ENCODE results near the gene EPHA8. TPM values are rescaled to one million over a fixed set of nuclear protein-coding genes. Genes with fewer than 3 reads are reported as not detected.

The EPHA8 gene
- total and polyA plus RNA-seq, 9 of the 15 experiments (the other 6 are each of a cell fraction or from before 2014, with no cell fraction given), result not detected

GRCh38 chr1:22576150-22576544 is 12.9 kb downstream of the EPHA8 start:
- WGBS (ENCODE audit: insufficient coverage, low coverage, missing lambda C conversion rate), result 11% methylated on average over 23 of the region's 23 CpGs
- ChIA-PET CTCF (ENCODE audit: low intra/inter-chr PET ratio) (no interaction called here), POLR2A (interaction anchor here (2.3 kb wide), 1 partner anchor 8 kb away, joined by 6 read pairs; no protein-coding TSS in a partner anchor)
- Histone ChIP-seq H3K9ac (ENCODE audit: insufficient read depth in 1 of 2, low read depth in 2 of 2, low read length in 2 of 2) (no peak overlapping the region; a peak in 1 of 4 replicates), H3K9me1 (ENCODE audit: control insufficient read depth, insufficient read depth, low read length) (no peaks in the 10 kb centered on the region), H4K20me1 (replicated peaks; ENCODE audit: control insufficient read depth, insufficient read depth, low read length) (peaks cover 8% of the 10 kb centered on the region; the same call in 1 of the 2 replicates), H3K4me1 (replicated peaks in 1 of 2; ENCODE audit: control insufficient read depth in 2 of 2, insufficient read depth in 2 of 2, low read length in 2 of 2) (no peaks in the 10 kb centered on the region; a peak in 1 of 5 replicates), H2AFZ (ENCODE audit: low read depth, low read length) (no peak overlapping the region), H3K27ac (ENCODE audit: extremely low read depth, low read depth, low read length) (no peak overlapping the region), H3K36me3 (ENCODE audit: control insufficient read depth, insufficient read depth, low read length) (no peaks in the 10 kb centered on the region), H3K27me3 (ENCODE audit: control insufficient read depth in 2 of 2, insufficient read depth in 2 of 2, low read length in 2 of 2) (peaks cover 12 to 59% of the 10 kb centered on the region in 2 experiments; a peak in 4 of 5 replicates), H3K4me2 (ENCODE audit: insufficient read depth, low read length) (no peak overlapping the region), H3K79me2 (ENCODE audit: control insufficient read depth, insufficient read depth, low read length) (no peaks in the 10 kb centered on the region), H3K4me3 (no peak overlapping the region), H3K9me3 (replicated peaks; ENCODE audit: control insufficient read depth, insufficient read depth, low read depth, low read length) (peaks cover 18% of the 10 kb centered on the region)
- ATAC-seq (no peak), DNase-seq (ENCODE audit: extremely low read depth in 1 of 4, low spot score in 3 of 4) (no peak), FAIRE-seq (no peak)
- no TSS peak for BruUV-seq (replicated peaks)
- TF ChIP-seq HDAC8 (tag; IDR thresholded peaks at IDR 0.05) (no peak), KDM1A (IDR thresholded peaks at IDR 0.05) (no peak), ZNF57 (CRISPR knock-in tag; IDR thresholded peaks at IDR 0.05) (no peak), ETS2 (tag; IDR thresholded peaks at IDR 0.05; ENCODE audit: borderline replicate concordance, poor library complexity, severe bottlenecking) (no peak), STAT6 (CRISPR knock-in tag; IDR thresholded peaks at IDR 0.05) (no peak), ZNF318 (IDR thresholded peaks at IDR 0.05; ENCODE audit: borderline replicate concordance in 1 of 2, low read depth in 1 of 2) (no peak)
- intact Hi-C loops (cut with micrococcal nuclease) (no loop called here), in situ Hi-C loops (cut with MboI) (no loop called here)

Data from K562 (cell line).